Ishikawa (cell line): ENCODE measurements around the gene PLAAT3.

Experiments
- CEBPB ChIP-seq: IDR thresholded peaks from 2 replicates; pipeline ENCODE4 v1.6.1; 2012
- CREB1 ChIP-seq: IDR thresholded peaks from 2 replicates; pipeline ENCODE4 v1.6.1; 2012; ENCODE audit warnings: low read depth
- EGR1 ChIP-seq: IDR thresholded peaks from 2 replicates; pipeline ENCODE4 v1.6.1; 2012
- EP300 ChIP-seq: IDR thresholded peaks from 2 replicates; pipeline ENCODE4 v1.6.1; 2012; ENCODE audit warnings: borderline replicate concordance
- FOXM1 ChIP-seq: IDR thresholded peaks from 2 replicates; pipeline ENCODE4 v1.6.1; 2012; ENCODE audit warnings: low read depth, borderline replicate concordance
- MAX ChIP-seq: IDR thresholded peaks from 2 replicates; pipeline ENCODE4 v1.6.1; 2012
- NFIC ChIP-seq: IDR thresholded peaks from 2 replicates; pipeline ENCODE4 v1.6.1; 2012
- RAD21 ChIP-seq: IDR thresholded peaks from 2 replicates; pipeline ENCODE4 v1.6.1; 2012; ENCODE audit warnings: low read depth
- TAF1 ChIP-seq: IDR thresholded peaks from 2 replicates; pipeline ENCODE4 v1.6.1; 2012; ENCODE audit warnings: low read depth, mild to moderate bottlenecking
- TCF12 ChIP-seq: IDR thresholded peaks from 2 replicates; pipeline ENCODE4 v1.6.1; 2012; ENCODE audit warnings: low read depth
- TEAD4 ChIP-seq: IDR thresholded peaks from 2 replicates; pipeline ENCODE4 v1.6.1; 2012
- USF1 ChIP-seq: IDR thresholded peaks from 2 replicates; pipeline ENCODE4 v1.6.1; 2012
- YY1 ChIP-seq: IDR thresholded peaks from 2 replicates; pipeline ENCODE4 v1.6.1; 2012; ENCODE audit warnings: low read depth
- ZBTB7A ChIP-seq: IDR thresholded peaks from 2 replicates; pipeline ENCODE4 v1.6.1; 2012; ENCODE audit warnings: low read depth
- TF ChIP-seq, protein P1 (sequence below): IDR thresholded peaks from 2 replicates; pipeline ENCODE4 v1.6.1; 2012; ENCODE audit warnings: low read depth, mild to moderate bottlenecking

The PLAAT3 gene

GRCh38 chr11:63560506-63561180 lies 53.6 kb downstream of the PLAAT3 start:
- TF ChIP-seq RAD21 (no peak), TEAD4 (no peak), NFIC (peak; percentile 45; the same call in 1 of the 2 replicates)

GRCh38 chr11:63558459-63559157 lies 55.6 kb downstream of the PLAAT3 start:
- no peak for TF ChIP-seq EGR1
- TF ChIP-seq NFIC, result no peak
- TF ChIP-seq FOXM1, result no peak
- TF ChIP-seq, protein P1, sequence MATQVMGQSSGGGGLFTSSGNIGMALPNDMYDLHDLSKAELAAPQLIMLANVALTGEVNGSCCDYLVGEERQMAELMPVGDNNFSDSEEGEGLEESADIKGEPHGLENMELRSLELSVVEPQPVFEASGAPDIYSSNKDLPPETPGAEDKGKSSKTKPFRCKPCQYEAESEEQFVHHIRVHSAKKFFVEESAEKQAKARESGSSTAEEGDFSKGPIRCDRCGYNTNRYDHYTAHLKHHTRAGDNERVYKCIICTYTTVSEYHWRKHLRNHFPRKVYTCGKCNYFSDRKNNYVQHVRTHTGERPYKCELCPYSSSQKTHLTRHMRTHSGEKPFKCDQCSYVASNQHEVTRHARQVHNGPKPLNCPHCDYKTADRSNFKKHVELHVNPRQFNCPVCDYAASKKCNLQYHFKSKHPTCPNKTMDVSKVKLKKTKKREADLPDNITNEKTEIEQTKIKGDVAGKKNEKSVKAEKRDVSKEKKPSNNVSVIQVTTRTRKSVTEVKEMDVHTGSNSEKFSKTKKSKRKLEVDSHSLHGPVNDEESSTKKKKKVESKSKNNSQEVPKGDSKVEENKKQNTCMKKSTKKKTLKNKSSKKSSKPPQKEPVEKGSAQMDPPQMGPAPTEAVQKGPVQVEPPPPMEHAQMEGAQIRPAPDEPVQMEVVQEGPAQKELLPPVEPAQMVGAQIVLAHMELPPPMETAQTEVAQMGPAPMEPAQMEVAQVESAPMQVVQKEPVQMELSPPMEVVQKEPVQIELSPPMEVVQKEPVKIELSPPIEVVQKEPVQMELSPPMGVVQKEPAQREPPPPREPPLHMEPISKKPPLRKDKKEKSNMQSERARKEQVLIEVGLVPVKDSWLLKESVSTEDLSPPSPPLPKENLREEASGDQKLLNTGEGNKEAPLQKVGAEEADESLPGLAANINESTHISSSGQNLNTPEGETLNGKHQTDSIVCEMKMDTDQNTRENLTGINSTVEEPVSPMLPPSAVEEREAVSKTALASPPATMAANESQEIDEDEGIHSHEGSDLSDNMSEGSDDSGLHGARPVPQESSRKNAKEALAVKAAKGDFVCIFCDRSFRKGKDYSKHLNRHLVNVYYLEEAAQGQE, result no peak
- no peak for TF ChIP-seq TAF1
- no peak for TF ChIP-seq TCF12
- no peak for TF ChIP-seq YY1
- TF ChIP-seq CEBPB, result no peak
- no peak for TF ChIP-seq MAX
- no peak for TF ChIP-seq ZBTB7A
- no peak for TF ChIP-seq USF1
- TF ChIP-seq RAD21, result no peak
- no peak for TF ChIP-seq EP300
- TF ChIP-seq CREB1, result no peak
- no peak for TF ChIP-seq TEAD4

GRCh38 chr11:63557570-63557969 lies 56.7 kb downstream of the PLAAT3 start:
- no peak for TF ChIP-seq YY1
- no peak for TF ChIP-seq TCF12

- TF ChIP-seq CREB1, result no peak
- TF ChIP-seq EGR1, result no peak
- no peak for TF ChIP-seq NFIC
- no peak for TF ChIP-seq FOXM1
- TF ChIP-seq TAF1, result no peak
- no peak for TF ChIP-seq TCF12
- TF ChIP-seq MAX, result no peak
- no peak for TF ChIP-seq CEBPB
- no peak for TF ChIP-seq TEAD4
- TF ChIP-seq, protein P1, result no peak
- no peak for TF ChIP-seq YY1
- TF ChIP-seq RAD21, result no peak
- TF ChIP-seq USF1, result no peak
- no peak for TF ChIP-seq EP300
- no peak for TF ChIP-seq ZBTB7A
These were observed 57.7 kb downstream of the PLAAT3 start for GRCh38 chr11:63556404-63557013.

- no peak for TF ChIP-seq CEBPB
- TF ChIP-seq, protein P1, result no peak
- no peak for TF ChIP-seq MAX
- no peak for TF ChIP-seq YY1
- TF ChIP-seq TCF12, result no peak
- no peak for TF ChIP-seq FOXM1
- TF ChIP-seq USF1, result no peak
- no peak for TF ChIP-seq TEAD4
- no peak for TF ChIP-seq RAD21
- no peak for TF ChIP-seq CREB1
- TF ChIP-seq EP300, result no peak
- no peak for TF ChIP-seq NFIC
- no peak for TF ChIP-seq TAF1
- TF ChIP-seq ZBTB7A, result no peak
- no peak for TF ChIP-seq EGR1
These were observed 59.4 kb downstream of the PLAAT3 start for GRCh38 chr11:63554877-63555223.
